Choroid plexus epithelial cell (primary cell): ENCODE results near the gene NIN.
A peak's percentile ranks its signal among the peaks of the same experiment; 100 is the strongest.

Experiments
- DNase-seq: peaks from one replicate; pipeline ENCODE4 v3.0.0-alpha.2; 2010; ENCODE audit warnings: low read depth
- H3K4me3 ChIP-seq: 2 replicates; pipeline ENCODE4 v1.5.1; 2011; ENCODE audit warnings: low read depth, mild to moderate bottlenecking, control low read depth, low read length, moderate library complexity
- TF ChIP-seq, protein P1 (sequence below): conservative IDR thresholded peaks from 2 replicates; pipeline ENCODE4 v1.5.1; 2011; ENCODE audit warnings: low read depth, mild to moderate bottlenecking, control low read depth, inconsistent platforms, low read length, moderate library complexity

NIN gene

DNA sequence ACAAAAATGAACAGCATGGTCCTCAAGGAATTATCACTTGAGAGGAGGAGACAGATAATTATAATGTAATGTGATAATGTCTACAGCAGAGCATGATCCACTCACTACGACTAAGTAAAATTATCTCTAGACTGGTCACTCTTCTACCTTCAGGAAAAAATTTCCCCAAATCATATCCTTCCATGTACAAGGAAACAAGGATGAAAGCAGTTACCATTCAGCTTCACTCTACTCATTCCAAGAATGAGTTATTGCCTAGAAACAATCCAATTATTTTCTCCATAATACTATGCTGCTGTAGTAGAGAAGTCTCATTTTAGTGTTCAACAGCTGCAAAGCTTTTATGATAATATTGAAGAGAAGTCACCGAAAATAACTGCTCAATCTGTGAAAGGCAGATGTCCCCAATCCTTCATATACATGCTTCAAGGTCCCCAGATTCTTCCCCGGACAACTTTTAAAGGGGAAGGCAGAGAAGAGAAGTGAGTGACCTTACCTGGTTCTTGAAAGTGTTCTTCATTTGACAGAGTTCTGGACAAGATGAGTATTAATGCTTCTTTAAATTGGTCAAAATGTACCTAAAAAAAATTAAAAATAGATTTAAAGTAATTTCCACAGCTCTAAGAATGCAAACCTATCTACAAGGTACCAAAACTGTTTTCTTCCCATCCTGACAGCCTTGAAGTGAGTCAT is 24.6 kb downstream of the NIN start:
- TF ChIP-seq, protein P1, sequence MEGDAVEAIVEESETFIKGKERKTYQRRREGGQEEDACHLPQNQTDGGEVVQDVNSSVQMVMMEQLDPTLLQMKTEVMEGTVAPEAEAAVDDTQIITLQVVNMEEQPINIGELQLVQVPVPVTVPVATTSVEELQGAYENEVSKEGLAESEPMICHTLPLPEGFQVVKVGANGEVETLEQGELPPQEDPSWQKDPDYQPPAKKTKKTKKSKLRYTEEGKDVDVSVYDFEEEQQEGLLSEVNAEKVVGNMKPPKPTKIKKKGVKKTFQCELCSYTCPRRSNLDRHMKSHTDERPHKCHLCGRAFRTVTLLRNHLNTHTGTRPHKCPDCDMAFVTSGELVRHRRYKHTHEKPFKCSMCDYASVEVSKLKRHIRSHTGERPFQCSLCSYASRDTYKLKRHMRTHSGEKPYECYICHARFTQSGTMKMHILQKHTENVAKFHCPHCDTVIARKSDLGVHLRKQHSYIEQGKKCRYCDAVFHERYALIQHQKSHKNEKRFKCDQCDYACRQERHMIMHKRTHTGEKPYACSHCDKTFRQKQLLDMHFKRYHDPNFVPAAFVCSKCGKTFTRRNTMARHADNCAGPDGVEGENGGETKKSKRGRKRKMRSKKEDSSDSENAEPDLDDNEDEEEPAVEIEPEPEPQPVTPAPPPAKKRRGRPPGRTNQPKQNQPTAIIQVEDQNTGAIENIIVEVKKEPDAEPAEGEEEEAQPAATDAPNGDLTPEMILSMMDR = no peak
- DNase-seq = no peak
- no peak overlapping the region for H3K4me3 ChIP-seq

DNA sequence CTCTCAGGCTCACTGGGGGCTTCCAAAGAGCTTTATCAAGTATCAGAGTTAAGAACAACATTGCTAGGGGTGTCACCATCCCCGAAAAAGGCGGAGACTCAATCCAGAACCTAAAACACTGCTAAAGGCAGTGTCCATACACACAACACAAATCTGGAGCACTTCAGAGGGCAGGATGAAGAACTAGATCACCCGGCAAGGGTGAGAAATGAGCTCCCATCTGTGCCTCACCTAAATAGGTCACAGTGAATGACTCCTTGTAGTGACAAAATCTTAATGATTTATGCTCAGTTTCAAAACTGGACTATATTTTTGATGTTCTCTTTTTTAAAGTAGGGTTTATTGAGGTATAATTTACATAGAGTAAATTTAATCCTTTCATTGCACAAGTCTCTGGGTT is 25.6 kb downstream of the NIN start:
- H3K4me3 ChIP-seq = no peak overlapping the region
- no peak for DNase-seq
- TF ChIP-seq, protein P1 = no peak

DNA sequence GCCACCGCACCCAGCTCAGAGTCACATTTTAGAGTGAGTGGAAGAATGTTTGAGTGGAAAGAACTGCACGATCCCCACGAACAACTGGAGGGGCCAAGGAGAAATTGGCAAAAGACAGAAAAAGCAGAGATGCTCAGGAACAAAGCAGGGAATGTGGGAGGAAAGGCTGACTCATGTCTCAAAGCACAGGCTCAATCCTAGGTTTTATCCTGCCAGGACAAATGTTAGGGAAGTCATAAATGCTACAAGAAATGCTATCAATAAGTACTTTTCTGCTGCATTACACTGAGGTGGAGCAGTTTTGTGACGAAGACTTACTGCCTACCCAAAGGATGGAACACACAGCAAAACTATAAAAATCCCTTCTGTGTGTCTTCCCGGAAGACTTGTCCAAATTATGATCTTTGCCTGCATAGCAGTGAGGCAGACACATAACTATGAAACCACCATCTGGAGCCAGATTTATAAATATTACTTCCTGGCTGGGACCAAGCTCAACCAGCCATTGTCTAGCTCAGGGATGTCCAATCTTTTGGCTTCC is 26.7 kb downstream of the NIN start:
- TF ChIP-seq, protein P1 = no peak
- no peak overlapping the region for H3K4me3 ChIP-seq
- DNase-seq = peak; percentile 31

DNA sequence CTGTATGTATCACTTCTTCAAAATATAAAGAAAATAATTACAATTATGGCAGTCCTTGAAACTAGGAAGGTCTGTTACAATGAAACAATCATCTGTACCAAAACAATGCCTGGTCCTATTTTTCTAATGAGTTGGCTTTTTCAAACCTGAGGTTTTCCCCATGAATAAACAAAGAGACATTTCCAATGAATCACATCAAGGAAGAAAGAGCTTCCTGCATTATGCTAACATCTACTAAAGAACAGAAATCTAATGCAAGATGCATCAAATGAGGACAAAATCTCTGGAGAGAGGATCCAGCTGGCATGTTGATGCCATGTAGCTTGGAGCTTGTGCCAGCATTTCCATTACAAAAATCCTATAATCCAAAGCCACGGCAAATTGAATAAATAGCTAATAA is 29.3 kb downstream of the NIN start:
- TF ChIP-seq, protein P1 = no peak
- H3K4me3 ChIP-seq = no peak overlapping the region
- DNase-seq = peak; percentile 25

DNA sequence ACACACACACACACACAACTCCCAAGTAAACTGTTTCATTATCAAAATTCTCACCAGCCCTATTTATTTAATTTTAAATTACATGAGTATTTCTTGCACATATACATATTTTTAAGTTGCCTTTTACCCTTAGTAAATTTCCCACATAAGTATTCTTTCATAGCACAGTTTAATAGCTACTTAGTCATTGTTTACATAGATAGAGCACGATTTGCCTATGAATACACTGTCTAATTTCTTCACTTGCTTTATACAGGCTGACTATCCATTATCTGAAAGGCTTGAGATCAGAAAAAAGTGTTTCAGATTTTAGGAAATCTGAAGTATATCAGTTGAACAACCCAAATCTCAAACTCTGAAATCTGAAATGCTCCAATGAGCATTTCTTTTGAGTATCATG is 30.9 kb downstream of the NIN start:
- TF ChIP-seq, protein P1 = no peak

DNA sequence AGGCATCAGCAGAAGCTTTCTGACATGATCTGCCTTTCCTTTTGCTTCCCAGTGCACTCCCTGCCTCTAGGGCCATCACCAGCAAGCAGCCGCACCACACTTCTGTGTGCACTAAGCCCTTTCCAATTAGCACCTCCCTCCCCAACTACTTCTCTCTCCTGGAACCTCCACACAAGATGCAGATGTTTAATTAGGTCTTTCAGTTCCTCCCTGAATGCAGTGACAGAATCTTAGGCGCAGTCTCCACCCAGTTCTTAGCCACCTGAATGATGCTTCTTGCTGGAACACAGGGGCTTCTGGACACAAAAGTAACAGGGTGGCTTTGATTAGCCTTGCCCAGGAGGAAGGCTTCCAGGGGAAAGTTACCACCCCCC is 32.9 kb downstream of the NIN start:
- TF ChIP-seq, protein P1 = no peak
- DNase-seq = no peak
- H3K4me3 ChIP-seq = no peak overlapping the region

More for the DNA sequence above, 30.9 kb downstream of the NIN start:
- no peak for DNase-seq
- no peak overlapping the region for H3K4me3 ChIP-seq
